HG03354 (cell line): Measurements from ENCODE around the gene DUOXA1.

Source experiments
- ATAC-seq: cut with Tn5 transposase; IDR thresholded peaks from one replicate; pipeline ENCODE4 v1.9.1; 2021; ENCODE audit warnings: mild to moderate bottlenecking; ENCODE audit not compliant: unreplicated experiment, poor library complexity, severe bottlenecking

Gene DUOXA1

GRCh38 chr15:45134046-45134445 lies 4.4 kb upstream of the DUOXA1 start:
- no peak for ATAC-seq

GRCh38 chr15:45133561-45133920 lies 3.9 kb upstream of the DUOXA1 start:
- no peak for ATAC-seq

GRCh38 chr15:45132844-45133560 lies 3.3 kb upstream of the DUOXA1 start:
- no peak for ATAC-seq

- no peak for ATAC-seq
Observed at GRCh38 chr15:45131510-45131909, 1.8 kb upstream of the DUOXA1 start.

GRCh38 chr15:45130291-45131000 lies 767 bp upstream of the DUOXA1 start:
- no peak for ATAC-seq

GRCh38 chr15:45128971-45129639 lies 574 bp downstream of the DUOXA1 start:
- no peak for ATAC-seq

- ATAC-seq, result peak; percentile 43
Observed at GRCh38 chr15:45126535-45127158, 3.0 kb downstream of the DUOXA1 start.

GRCh38 chr15:45123397-45123796 lies 6.3 kb downstream of the DUOXA1 start:
- no peak for ATAC-seq

GRCh38 chr15:45122719-45123118 lies 7.0 kb downstream of the DUOXA1 start:
- no peak for ATAC-seq

- ATAC-seq, result no peak
Observed at GRCh38 chr15:45121706-45122417, 7.8 kb downstream of the DUOXA1 start.

- no peak for ATAC-seq
Observed at GRCh38 chr15:45121020-45121419, 8.7 kb downstream of the DUOXA1 start.

- ATAC-seq, result no peak
Observed at GRCh38 chr15:45120081-45120972, 9.4 kb downstream of the DUOXA1 start.

GRCh38 chr15:45118996-45119395 lies 10.7 kb downstream of the DUOXA1 start:
- no peak for ATAC-seq

- ATAC-seq, result peak; percentile 93
Observed at GRCh38 chr15:45118131-45118588, 11.5 kb downstream of the DUOXA1 start.

- ATAC-seq, result peak; percentile 19
Observed at GRCh38 chr15:45117308-45118130, 12.2 kb downstream of the DUOXA1 start.

GRCh38 chr15:45116482-45117307 lies 13.0 kb downstream of the DUOXA1 start:
- ATAC-seq, result no peak

GRCh38 chr15:45116006-45116481 lies 13.6 kb downstream of the DUOXA1 start:
- no peak for ATAC-seq
